Measurements from ENCODE around the gene AK9.

DNA sequence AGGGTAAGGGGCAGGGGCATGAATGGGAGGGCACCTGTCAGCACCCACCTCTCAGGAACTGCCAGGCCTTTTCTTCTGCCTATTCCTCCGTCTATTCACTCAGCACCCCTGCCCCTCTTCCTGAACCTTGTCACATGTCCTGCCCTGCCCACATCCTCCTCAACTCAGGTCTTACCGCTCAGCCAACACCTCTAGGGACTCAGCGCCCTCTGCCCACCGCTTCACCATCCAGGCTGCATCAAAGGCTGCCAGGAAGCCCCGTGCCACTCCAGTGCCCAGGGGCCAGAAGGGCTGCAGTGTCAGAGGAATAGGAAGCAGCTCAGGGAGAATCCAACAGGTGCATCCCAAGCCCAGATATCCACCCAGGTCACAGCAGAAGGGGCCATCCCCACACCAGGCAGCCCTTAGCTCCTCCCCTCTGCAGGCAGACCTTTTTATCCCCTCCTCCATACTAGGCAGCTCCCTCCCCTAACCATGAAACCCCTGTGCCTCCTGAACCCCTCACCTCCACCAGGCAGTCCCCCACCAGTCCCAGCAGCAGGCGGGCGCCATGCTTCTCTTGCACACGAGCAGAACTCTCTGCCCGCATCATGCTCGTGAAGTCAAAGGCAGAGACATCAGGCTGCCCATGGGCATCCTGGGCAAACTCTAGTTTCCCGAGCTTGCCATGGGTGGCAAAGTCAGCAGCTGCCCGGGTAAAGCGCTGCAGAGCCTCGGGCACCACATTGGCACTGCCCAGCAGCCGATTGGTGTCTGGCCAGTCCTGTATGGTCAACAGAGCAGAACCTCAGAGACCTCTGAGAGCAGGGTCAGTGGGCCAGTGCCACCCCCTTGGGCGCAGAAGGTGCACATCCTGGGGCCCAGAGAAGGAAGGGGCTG, 241.0 kb downstream of the AK9 start:
- TF ChIP-seq RAD21 (IDR thresholded peaks at IDR 0.05; ENCODE audit: insufficient read depth, low read depth, low read length) (no peak), PKNOX1 (IDR thresholded peaks at IDR 0.05) (no peak)

Measured in GM12878 (cell line).